HEK293T (cell line): ENCODE measurements around the gene PHAF1.

Experiments
- BHLHE40 ChIP-seq: fragments of 450-650 bp; IDR thresholded peaks from 2 replicates; pipeline ENCODE4 v1.6.1; 2016; ENCODE audit warnings: mild to moderate bottlenecking, moderate library complexity, borderline replicate concordance
- CTBP1 ChIP-seq: fragments of 450-650 bp; IDR thresholded peaks from 2 replicates; pipeline ENCODE4 v1.6.1; 2016; ENCODE audit warnings: borderline replicate concordance
- FOXK2 ChIP-seq: fragments of 450-650 bp; IDR thresholded peaks from 2 replicates; pipeline ENCODE4 v1.6.1; 2016; ENCODE audit warnings: mild to moderate bottlenecking
- FOXM1 ChIP-seq: fragments of 450-650 bp; IDR thresholded peaks from 2 replicates; pipeline ENCODE4 v1.6.1; 2017; ENCODE audit warnings: mild to moderate bottlenecking, borderline replicate concordance
- HDGF ChIP-seq: fragments of 450-650 bp; IDR thresholded peaks from 2 replicates; pipeline ENCODE4 v1.6.1; 2017; ENCODE audit warnings: antibody characterized with exemption, borderline replicate concordance
- L3MBTL2 ChIP-seq: fragments of 450-650 bp; conservative IDR thresholded peaks from 2 replicates; pipeline ENCODE4 v1.6.1; 2016; ENCODE audit warnings: mild to moderate bottlenecking
- SP1 ChIP-seq: fragments of 450-650 bp; IDR thresholded peaks from 2 replicates; pipeline ENCODE4 v1.6.1; 2017
- ZNF384 ChIP-seq: fragments of 450-650 bp; IDR thresholded peaks from 2 replicates; pipeline ENCODE4 v1.6.1; 2016

GRCh38 chr16:67183627-67184452 is 74.1 kb downstream of the PHAF1 start, which contains the start of gene MATCAP1:
- TF ChIP-seq FOXM1: no peak
- TF ChIP-seq SP1: peak; percentile 77
- TF ChIP-seq CTBP1: no peak
- TF ChIP-seq FOXK2: no peak
- TF ChIP-seq HDGF: no peak
- no peak for TF ChIP-seq BHLHE40
- no peak for TF ChIP-seq ZNF384
- no peak; the same call in 1 of the 2 replicates for TF ChIP-seq L3MBTL2
